IPS DF 6.9 (cell line): ENCODE measurements around the gene RPUSD1.

Experiments used
- DNase-seq: peaks from one replicate; pipeline ENCODE4 v3.0.0-alpha.2; 2013; ENCODE audit warnings: low read depth, low spot score
- H3K27ac ChIP-seq: one replicate; pipeline ENCODE4 v1.5.1; 2013; ENCODE audit warnings: low read length, control low read depth
- H3K27me3 ChIP-seq: 2 replicates; pipeline ENCODE4 v1.6.1; 2013; ENCODE audit warnings: mild to moderate bottlenecking, low read length; ENCODE audit not compliant: control insufficient read depth, insufficient read depth
- H3K36me3 ChIP-seq: 2 replicates; pipeline ENCODE4 v1.6.1; 2013; ENCODE audit warnings: low read length; ENCODE audit not compliant: control insufficient read depth, insufficient read depth
- H3K4me1 ChIP-seq: 2 replicates; pipeline ENCODE4 v1.6.1; 2013; ENCODE audit warnings: low read length; ENCODE audit not compliant: control insufficient read depth, insufficient read depth
- H3K4me3 ChIP-seq: 2 replicates; pipeline ENCODE4 v1.5.1; 2013; ENCODE audit warnings: mild to moderate bottlenecking, low read length
- H3K9me3 ChIP-seq: 2 replicates; pipeline ENCODE4 v1.6.1; 2013; ENCODE audit warnings: low read length, inconsistent platforms; ENCODE audit not compliant: control insufficient read depth, insufficient read depth
- WGBS: extraction: QIAGEN DNeasy Blood & Tissue Kit; methylation state at CpG from one replicate; pipeline ENCODE4 v1.1.7; 2013; ENCODE audit warnings: mixed read lengths, missing lambda C conversion rate; ENCODE audit not compliant: insufficient read length, insufficient coverage; 5-methylcytosine and 5-hydroxymethylcytosine counted together

The RPUSD1 gene

DNA sequence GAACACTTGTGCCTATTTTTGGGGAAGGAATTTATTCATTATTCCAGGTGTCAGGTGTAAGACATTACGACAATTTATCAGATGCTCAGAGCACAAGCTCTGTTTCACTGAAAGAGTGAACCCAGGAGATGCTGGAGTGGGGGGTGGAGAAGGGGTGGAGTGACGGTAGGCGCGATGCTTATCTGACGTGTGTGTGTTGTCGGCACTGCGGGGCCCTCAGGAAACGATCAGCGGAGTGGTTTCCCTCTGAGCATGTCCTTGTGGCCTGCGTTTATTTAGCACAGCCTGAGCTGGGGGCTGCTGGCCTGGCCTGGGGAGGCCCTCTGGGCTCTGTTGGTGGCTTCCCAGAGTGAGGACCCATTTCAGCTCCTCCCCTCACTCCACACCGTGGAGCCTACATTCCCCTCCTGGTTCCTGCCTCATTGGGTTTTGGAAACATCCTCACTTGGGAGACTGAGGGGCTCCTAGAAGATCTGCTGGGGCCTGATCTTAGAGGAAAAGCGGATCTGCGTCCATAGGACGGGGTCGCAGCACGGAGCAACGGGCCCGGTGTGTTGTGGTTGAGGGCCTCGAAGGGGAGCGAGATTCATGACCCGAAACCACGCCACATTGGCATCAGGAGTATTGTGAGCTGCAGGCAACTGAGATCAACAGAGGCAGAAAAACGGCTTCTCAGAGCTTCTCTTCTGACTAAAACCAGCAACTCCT lies 31.3 kb upstream of the RPUSD1 start:
- no peak overlapping the region for H3K4me3 ChIP-seq
- H3K4me1 ChIP-seq: peaks cover 3% of the 10 kb centered on the region; the same call in 1 of the 2 replicates
- DNase-seq: no peak
- WGBS: no CpG with 5 or more reads among the region's 23 CpGs
- H3K27ac ChIP-seq: no peak overlapping the region
- H3K36me3 ChIP-seq: no peaks in the 10 kb centered on the region
- no peaks in the 10 kb centered on the region for H3K9me3 ChIP-seq
- H3K27me3 ChIP-seq: no peaks in the 10 kb centered on the region

DNA sequence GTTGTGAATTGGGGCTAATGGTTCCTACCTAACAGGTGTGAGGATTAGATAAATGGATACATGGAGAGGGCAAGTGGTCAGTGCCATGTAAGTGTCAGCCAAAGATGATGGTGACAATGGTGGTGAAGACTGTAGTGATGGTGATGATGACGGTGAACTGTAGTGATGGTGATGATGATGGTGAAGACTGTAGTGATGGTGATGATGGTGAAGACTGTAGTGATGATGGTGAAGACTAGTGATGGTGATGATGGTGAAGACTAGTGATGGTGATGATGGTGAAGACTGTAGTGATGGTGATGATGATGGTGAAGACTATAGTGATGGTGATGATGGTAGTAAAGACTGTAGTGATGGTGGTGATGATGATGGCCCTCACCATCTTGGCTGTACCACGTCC lies 30.4 kb upstream of the RPUSD1 start:
- no peak for DNase-seq
- Histone ChIP-seq H3K4me3 (no peak overlapping the region), H3K4me1 (peaks cover 3% of the 10 kb centered on the region; the same call in 1 of the 2 replicates), H3K27ac (no peak overlapping the region), H3K27me3 (no peaks in the 10 kb centered on the region), H3K9me3 (no peaks in the 10 kb centered on the region), H3K36me3 (no peaks in the 10 kb centered on the region)
- no CpG with 5 or more reads among the region's 2 CpGs for WGBS

GRCh38 chr16:818132-818531 lies 30.0 kb upstream of the RPUSD1 start:
- Histone ChIP-seq H3K9me3 (no peaks in the 10 kb centered on the region), H3K4me1 (peaks cover 3% of the 10 kb centered on the region), H3K27me3 (no peaks in the 10 kb centered on the region), H3K27ac (no peak overlapping the region), H3K36me3 (no peaks in the 10 kb centered on the region), H3K4me3 (no peak overlapping the region)
- no CpG with 5 or more reads among the region's 8 CpGs for WGBS
- DNase-seq: no peak

DNA sequence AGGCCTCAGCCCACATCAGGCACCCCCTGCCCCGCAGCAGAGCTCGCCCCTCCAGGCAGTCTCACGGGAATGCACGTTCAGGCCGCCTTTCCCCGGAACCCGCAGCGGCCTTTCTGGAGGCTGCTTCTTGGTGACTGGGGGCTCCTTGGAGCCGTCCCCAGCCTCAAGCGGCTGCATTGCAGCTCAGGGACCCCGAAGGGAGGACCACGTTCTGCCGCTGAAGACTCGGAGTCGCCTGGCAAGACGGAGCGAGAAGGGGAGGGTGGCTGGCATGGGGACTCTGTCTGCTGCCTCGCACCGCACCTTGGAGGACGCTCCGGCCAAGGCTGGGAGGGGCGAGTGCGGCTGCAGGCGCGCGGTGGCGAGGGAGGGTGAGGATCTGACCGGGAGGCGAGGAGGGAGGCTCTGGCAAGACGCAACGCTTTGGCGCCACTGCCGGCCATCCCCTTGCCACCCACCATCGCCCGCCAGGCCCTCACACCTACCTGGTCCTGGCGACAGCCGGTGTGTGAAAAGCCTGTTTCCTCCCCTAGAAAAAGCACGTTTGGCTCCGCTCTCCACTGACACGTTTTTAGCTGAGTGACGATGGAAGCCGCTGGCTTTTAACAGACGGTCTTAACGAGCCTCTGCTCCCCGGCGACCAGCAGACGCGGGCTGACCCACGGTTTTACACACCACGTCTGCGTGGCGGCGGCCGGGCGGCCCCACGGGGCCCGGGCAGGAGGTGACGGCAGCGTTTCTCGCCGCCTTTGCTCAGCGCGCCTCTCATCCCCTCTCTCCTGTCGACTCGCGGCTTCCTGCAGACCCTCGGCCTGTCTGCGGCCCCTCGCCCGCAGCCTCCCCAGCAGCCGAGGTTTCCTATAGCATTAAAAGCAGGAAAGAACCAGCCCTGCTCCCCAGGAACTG lies 29.1 kb upstream of the RPUSD1 start:
- WGBS: no CpG with 5 or more reads among the region's 71 CpGs

DNA sequence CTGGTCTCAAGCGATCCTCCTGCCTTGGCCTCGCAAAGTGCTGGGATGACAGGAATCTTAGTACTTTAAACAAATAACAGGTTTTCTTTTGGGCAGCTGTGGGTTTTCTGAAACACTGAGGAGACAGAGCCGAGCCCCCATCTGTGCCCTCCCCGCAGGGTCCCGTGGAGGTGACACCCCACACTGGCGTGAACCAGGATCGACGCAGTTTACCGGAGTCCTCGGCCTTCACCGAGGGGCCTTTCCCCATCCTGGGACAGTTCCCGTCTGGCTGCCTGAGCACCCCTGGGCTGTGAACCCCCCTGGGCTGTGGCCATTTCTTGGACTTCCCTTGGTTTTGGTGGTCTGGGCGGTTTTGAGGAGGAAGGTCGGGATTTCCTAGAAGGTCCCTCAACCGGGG lies 27.7 kb upstream of the RPUSD1 start:
- Histone ChIP-seq H3K4me1 (peaks cover under 1% of the 10 kb centered on the region), H3K27ac (no peak overlapping the region), H3K9me3 (no peaks in the 10 kb centered on the region), H3K36me3 (no peaks in the 10 kb centered on the region), H3K27me3 (no peaks in the 10 kb centered on the region), H3K4me3 (no peak overlapping the region)
- no CpG with 5 or more reads among the region's 15 CpGs for WGBS
- DNase-seq: no peak

More for the DNA sequence above, 29.1 kb upstream of the RPUSD1 start:
- Histone ChIP-seq H3K27ac (no peak overlapping the region), H3K36me3 (no peaks in the 10 kb centered on the region), H3K27me3 (no peaks in the 10 kb centered on the region), H3K4me3 (no peak overlapping the region), H3K4me1 (peaks cover 3% of the 10 kb centered on the region), H3K9me3 (no peaks in the 10 kb centered on the region)
- no peak for DNase-seq

DNA sequence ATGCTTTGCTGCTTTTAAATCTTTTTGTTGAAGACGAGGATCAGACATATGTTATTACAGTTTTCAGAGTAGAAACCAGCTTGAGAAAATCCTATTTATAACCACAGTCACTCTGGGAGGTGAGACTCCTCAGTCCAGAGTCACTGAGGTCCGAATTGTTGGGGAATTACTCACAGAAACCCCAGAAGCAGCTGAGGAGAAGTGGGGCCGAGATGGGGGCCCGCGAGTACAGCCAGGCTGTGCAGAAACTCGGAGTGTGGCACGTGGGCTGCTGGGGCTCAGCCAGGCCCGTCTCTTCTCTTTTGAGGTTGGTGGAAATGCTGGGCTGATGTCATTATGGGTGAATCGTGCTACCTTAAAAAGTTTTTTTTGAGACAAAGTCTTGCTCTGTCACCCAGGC lies 26.8 kb upstream of the RPUSD1 start:
- Histone ChIP-seq H3K36me3 (no peaks in the 10 kb centered on the region), H3K27me3 (no peaks in the 10 kb centered on the region), H3K27ac (no peak overlapping the region), H3K4me1 (no peaks in the 10 kb centered on the region; the same call in 1 of the 2 replicates), H3K4me3 (no peak overlapping the region), H3K9me3 (no peaks in the 10 kb centered on the region)
- no peak for DNase-seq
- WGBS: no CpG with 5 or more reads among the region's 9 CpGs

DNA sequence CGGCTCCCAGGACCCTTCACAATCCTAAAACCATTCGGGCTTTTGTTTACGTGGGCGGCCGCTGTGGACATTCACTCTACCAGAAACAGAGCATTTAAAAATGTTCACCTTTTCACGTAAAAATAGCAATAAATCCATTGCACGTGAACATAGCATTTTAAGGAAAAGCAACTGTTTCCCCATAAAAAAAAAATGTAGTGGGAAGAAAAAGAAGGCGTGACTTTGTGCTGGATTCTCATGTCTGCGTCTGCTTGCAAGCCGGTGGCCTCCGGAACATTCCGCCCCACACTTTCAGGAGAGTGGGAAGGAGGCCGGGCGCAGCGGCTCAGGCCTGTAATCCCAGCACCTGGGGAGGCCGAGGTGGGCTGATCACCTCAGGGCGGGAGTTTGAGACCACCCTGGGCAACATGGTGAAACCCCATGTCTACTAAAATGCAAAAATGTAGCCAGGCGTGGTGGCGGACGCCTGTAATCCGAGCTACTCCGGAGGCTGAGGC lies 25.8 kb upstream of the RPUSD1 start:
- no peak overlapping the region; the same call in 1 of the 2 replicates for H3K4me3 ChIP-seq
- no CpG with 5 or more reads among the region's 22 CpGs for WGBS

GRCh38 chr16:813204-813915 lies 25.2 kb upstream of the RPUSD1 start:
- WGBS: no CpG with 5 or more reads among the region's 67 CpGs
- no peaks in the 10 kb centered on the region for H3K9me3 ChIP-seq
- no peaks in the 10 kb centered on the region; the same call in 1 of the 2 replicates for H3K4me1 ChIP-seq
- no peak overlapping the region for H3K27ac ChIP-seq
- H3K4me3 ChIP-seq: peak overlapping the region; percentile 34; the same call in 1 of the 2 replicates
- no peak for DNase-seq
- no peaks in the 10 kb centered on the region for H3K36me3 ChIP-seq
- no peaks in the 10 kb centered on the region for H3K27me3 ChIP-seq

More for the DNA sequence above, 25.8 kb upstream of the RPUSD1 start:
- no peaks in the 10 kb centered on the region for H3K36me3 ChIP-seq
- H3K27me3 ChIP-seq: no peaks in the 10 kb centered on the region
- H3K4me1 ChIP-seq: no peaks in the 10 kb centered on the region; the same call in 1 of the 2 replicates
- DNase-seq: no peak
- no peak overlapping the region for H3K27ac ChIP-seq
- no peaks in the 10 kb centered on the region for H3K9me3 ChIP-seq

DNA sequence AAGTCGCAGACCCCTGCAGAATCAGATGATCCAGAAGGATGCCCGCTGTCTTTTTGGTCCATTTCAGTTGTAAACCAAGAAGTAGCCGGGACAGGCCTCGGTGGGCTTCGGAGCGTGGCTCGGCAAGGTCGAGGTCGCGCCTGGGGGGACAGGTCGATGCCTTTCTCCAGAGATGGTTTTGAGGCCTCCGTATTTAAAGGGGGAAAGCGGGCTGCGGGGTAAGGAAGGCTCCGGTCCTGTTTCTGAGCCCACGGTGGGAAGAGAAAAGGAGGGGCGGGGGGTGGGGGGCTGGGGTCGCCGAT lies 19.9 kb upstream of the RPUSD1 start:
- Histone ChIP-seq H3K9me3 (no peaks in the 10 kb centered on the region), H3K27me3 (no peaks in the 10 kb centered on the region), H3K4me3 (peak overlapping the region; percentile 51; the same call in 1 of the 2 replicates), H3K36me3 (no peaks in the 10 kb centered on the region), H3K4me1 (no peaks in the 10 kb centered on the region; the same call in 1 of the 2 replicates), H3K27ac (no peak overlapping the region)
- WGBS: no CpG with 5 or more reads among the region's 19 CpGs
- no peak for DNase-seq
